ENCODE results near the gene TEK. TPM values are rescaled to one million over a fixed set of nuclear protein-coding genes. Genes with fewer than 3 reads are reported as not detected.

The TEK gene
- total RNA-seq, 1 donor from 2014 or later, result not detected

DNA sequence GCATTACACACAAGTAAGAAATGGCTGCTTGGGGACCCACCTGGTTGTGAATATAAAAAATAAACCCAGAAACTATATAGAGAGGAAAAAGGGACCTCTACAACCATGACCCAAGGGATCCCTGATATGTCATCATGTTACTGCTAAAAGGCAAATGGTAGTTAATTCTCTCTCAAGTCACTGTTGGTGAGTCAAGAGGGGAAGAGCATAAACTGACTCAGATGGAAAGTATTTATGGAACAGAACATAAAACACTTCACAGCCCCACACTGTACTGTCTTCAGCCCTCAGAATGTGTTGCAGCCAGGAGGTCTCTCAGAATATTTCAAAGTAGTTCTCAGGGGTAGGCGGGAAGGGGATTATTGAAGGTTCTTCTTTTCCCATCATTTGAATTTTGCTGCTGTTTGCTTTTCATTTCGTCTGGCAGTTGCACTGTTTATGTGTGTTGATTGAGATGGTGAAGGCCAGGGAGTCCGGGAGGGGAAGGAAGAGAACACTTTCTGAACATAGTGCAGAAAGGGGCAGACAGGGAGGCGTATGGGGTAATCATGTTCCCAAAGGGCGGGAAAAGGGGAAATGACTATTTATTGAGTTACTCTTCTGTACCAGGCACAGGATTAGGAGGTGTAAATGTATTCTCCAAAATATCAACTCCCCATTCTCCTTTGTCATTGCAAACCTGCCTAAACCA lies 85.5 kb downstream of the TEK start:
- TF ChIP-seq, protein P1, sequence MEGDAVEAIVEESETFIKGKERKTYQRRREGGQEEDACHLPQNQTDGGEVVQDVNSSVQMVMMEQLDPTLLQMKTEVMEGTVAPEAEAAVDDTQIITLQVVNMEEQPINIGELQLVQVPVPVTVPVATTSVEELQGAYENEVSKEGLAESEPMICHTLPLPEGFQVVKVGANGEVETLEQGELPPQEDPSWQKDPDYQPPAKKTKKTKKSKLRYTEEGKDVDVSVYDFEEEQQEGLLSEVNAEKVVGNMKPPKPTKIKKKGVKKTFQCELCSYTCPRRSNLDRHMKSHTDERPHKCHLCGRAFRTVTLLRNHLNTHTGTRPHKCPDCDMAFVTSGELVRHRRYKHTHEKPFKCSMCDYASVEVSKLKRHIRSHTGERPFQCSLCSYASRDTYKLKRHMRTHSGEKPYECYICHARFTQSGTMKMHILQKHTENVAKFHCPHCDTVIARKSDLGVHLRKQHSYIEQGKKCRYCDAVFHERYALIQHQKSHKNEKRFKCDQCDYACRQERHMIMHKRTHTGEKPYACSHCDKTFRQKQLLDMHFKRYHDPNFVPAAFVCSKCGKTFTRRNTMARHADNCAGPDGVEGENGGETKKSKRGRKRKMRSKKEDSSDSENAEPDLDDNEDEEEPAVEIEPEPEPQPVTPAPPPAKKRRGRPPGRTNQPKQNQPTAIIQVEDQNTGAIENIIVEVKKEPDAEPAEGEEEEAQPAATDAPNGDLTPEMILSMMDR (conservative IDR thresholded peaks at IDR 0.05; ENCODE audit: low read depth, low read length), result no peak
- H3K4me3 ChIP-seq (ENCODE audit: low read depth, low read length), result no peak overlapping the region
- DNase-seq (ENCODE audit: low read depth), result peak; percentile 44

DNA sequence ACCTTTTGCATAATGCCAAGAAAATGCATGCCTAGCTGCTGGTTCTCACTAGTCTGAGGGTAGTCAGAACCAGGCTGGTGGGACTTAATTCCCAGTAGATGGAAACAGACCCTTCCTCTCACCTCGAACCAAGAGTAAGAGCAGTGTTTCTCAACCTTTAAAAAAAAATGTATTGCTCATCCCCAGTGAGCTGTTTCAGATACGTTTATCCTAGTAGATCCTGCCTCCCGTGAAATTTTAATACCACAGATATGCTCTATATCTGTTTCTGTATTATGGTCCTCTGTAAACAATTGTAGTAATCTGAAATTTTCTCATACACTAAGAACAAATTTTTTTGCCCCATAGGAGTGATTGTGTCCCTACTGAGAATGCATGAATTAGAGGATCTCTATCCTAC lies 86.2 kb downstream of the TEK start:
- DNase-seq (ENCODE audit: low read depth), result no peak
- TF ChIP-seq, protein P1 (conservative IDR thresholded peaks at IDR 0.05; ENCODE audit: low read depth, low read length), result no peak
- no peak overlapping the region for H3K4me3 ChIP-seq (ENCODE audit: low read depth, low read length)

DNA sequence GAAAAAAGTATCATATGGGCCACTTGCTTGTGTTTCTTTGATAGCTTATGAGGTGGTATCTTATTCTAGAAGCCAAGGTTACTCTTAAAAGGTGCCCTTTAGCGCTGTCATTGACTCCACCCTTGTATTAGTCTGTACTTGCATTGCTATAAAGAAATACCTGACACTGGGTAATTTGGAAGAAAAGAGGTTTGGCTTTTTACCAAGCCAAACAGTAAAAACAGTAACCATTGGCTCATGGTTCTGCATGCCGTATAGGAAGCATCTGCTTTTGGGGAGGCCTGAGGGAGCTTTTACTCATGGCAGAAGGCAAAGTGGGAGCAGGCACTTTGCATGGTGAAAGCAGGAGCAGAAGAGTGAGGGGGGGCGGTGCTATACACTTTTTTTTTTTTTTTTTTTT lies 87.4 kb downstream of the TEK start:
- TF ChIP-seq, protein P1 (conservative IDR thresholded peaks at IDR 0.05; ENCODE audit: low read depth, low read length), result no peak
- no peak overlapping the region for H3K4me3 ChIP-seq (ENCODE audit: low read depth, low read length)
- no peak for DNase-seq (ENCODE audit: low read depth)

DNA sequence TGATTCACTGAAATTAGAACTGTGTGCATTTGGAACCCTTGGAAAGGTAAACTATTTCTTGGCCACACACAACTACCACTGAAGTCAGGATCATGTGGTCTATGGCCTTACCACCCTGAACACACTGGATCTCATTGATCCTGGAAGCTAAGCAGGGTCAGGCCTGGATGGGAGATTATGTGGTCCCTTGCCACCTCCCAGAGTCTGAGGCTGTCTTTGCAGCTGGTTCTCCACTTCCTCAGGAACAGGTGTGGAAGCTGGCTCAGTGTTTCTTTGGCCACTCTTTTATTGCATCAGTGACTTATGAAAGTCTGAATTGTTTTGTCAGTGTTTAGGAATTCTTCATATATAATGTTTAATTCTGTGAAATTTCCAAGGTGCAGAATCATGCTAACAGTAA lies 89.2 kb downstream of the TEK start:
- TF ChIP-seq, protein P1 (conservative IDR thresholded peaks at IDR 0.05; ENCODE audit: low read depth, low read length), result peak; percentile 53
- no peak for DNase-seq (ENCODE audit: low read depth)
- no peak overlapping the region for H3K4me3 ChIP-seq (ENCODE audit: low read depth, low read length)

DNA sequence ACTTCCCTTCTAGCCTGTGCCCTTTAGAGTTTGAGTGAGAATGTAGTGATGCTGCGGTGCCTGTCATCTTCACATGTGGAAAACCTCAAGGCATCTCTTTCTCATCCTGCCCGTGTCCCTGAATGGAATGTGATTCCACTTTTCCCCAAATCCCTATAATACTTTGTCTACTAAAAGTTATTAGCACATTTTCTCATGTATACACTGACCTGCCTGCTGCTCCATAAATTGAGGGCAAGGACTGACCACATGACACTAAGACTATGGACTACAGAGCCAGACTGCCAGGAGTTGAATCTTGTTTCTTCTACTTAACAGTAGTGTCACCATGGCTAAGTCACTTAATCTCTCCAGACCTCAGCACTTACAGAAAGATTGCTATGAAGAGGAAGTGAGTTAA lies 93.0 kb downstream of the TEK start:
- TF ChIP-seq, protein P1 (conservative IDR thresholded peaks at IDR 0.05; ENCODE audit: low read depth, low read length), result no peak
- no peak overlapping the region for H3K4me3 ChIP-seq (ENCODE audit: low read depth, low read length)
- DNase-seq (ENCODE audit: low read depth), result no peak

DNA sequence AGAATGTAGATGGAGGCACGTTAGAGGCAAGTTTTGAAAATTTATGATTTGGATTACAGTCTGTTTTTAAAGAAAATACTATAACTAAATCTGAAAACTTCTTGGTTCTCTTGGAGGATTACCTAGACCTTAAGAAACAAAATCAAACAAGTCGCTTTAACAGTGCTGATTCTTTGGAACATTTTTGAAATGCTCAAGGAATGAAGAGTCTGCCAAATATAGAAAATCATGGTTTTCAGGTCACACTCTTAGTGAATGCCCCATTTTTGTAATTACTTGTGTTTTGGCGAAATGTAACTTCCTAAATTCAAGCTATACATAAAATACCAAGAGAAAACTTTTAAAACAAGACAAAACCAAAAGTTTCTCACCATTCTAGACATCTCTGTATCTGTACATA lies 94.8 kb downstream of the TEK start:
- TF ChIP-seq, protein P1 (conservative IDR thresholded peaks at IDR 0.05; ENCODE audit: low read depth, low read length), result no peak
- no peak for DNase-seq (ENCODE audit: low read depth)

DNA sequence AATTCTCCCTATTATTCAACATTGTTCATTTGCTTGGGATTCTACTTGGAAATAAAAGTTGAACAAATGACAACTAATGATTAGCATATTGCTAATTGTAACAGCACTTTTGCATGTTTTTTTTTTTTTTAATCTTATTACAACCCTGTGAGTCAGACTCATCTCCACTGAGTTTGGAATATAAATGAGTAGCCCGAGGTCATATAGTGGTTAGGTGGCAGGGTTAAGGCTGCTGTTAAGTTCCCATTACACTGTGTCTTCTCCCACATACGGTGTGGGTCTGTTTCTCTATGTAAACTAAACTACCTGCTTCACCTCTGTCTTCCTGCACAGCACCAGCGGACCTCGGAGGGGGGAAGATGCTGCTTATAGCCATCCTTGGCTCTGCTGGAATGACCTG lies 95.6 kb downstream of the TEK start:
- no peak overlapping the region for H3K4me3 ChIP-seq (ENCODE audit: low read depth, low read length)
- DNase-seq (ENCODE audit: low read depth), result no peak
- TF ChIP-seq, protein P1 (conservative IDR thresholded peaks at IDR 0.05; ENCODE audit: low read depth, low read length), result no peak

More for the DNA sequence above, 94.8 kb downstream of the TEK start:
- no peak overlapping the region for H3K4me3 ChIP-seq (ENCODE audit: low read depth, low read length)
